Amniotic stem cell (primary cell): ENCODE data around the gene GLP1R.

Experiments used
- DNase-seq: peaks from one replicate; lab custom pipeline; 2025; lab: John Stamatoyannopoulos, UW

Gene GLP1R

DNA sequence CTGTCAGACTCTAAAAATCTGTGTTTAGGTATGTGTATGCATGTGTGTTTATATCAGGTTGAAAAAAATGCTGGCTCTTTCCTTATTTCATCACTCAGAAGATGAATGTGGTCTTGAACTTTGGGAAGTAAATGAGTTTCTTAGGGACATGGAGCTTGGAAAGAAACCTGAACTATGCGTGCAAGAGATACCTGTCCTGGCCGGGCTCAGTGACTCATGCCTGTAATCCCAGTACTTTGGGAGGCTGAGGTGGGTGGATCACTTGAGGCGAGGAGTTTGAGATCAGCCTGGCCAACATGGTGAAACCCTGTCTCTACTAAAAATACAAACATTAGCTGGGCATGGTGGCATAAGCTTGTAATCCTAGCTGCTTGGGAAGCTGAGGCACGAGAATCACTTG is 4.4 kb upstream of the GLP1R start:
- DNase-seq, result no peak

DNA sequence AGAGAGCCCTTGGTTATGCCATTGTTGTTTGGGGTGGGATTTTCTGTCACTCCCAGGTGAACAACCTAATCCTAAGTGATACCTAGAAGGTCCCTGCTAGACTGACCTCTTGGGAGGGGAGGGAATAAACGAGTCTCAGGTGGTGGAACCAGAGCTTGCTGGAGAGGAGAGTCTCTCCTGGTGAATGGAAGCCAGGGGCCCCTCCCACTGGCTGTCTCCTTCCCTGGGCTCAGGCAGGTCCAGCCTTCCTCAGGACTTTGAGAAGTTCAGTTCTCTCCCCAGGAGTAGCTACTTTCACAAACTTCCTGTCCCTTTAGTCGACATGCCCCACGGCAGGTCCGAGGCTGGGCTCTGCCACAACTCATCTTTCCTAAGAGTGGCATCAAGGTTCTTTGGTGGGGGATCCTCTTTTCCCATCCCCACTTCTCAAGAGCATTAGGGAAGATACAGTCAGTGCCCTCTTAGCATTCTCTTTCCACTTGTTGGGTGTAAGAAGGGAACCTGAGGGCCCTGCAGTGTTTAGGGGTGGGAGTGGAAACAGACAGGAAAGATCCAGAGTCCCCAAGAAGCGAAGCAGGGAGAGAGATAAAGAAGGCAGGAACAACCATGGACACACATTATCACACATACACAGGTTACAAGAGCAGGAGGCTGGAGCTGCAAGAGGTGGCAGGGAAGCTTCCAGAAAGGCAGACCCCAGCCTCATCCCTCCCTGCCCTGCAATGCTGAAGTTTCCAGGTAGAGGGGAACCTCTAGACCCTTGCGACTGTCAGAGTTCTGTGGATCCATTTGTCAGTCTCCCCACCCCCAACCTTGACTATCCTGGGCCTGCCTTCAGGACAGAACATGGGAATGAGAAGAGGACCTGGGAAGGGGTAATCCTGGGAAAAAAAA is 900 bp upstream of the GLP1R start:
- no peak for DNase-seq

- no peak for DNase-seq
Observed at GRCh38 chr6:39049575-39050283, 1.1 kb downstream of the GLP1R start.

DNA sequence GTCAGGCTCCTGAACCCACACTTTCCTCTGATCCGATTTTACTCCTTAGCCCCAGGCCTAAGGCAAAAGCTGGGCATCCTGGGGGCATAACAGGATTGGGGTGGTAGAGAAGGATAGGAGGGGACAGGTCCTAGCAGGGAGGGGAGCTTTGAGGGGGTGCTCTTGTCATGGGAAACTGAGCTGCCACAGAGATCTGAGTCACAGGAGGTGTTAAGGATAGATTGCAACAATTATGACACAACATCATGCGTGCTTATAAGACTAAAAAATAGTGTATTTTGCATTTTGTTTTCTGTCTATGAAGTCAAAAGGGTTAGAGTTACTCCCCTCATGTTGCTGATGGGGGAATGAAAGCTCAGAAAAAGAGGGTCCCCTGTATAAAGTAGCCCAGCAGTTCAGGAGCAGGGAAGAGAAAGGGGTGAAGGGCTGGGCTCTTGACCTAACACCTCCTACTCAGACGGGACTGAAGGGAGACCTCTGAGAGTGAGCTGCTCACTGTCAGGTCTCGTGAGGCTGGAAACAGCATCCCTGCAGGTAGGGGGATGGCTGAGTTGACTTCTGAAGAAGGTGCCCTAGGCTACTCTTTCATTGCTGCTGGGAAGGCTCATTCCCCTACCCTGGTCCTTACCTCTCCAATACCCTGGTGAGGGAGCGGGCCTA is 2.0 kb downstream of the GLP1R start:
- no peak for DNase-seq

DNA sequence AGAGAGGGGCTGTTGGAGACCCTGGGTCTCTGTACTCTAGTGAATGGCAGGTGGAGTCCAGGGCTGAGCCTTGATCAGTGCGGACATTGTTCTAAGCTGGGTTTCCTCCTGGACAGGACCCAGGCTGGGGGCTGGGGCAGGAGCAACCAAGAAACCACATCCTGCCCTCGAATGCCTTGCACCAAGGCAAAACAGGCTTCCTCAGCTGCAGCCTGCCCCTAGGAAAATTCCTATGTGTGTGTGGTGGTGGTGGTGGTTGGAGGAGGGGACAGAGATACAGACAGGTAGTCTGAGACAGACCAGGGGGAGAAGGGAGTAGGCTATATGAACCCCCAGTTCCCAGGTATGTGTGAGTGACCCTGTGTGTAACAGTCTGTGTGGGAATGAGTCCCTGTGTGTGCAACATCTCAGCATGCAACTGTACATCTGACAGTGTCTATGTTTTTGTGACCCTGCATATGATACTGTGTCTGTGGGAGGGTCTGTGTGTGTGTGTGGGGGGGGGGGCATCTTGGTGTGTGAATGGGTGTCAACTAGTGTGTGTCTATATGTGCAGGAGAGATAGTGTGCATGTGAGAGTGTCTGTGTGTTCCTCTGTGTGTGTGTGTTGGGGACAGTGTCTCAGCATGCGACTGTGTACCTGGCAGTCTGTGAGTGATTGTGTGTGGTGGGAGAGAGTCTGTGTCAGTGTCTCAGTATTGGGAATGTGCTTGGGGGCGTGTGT is 3.0 kb downstream of the GLP1R start:
- DNase-seq, result no peak

- no peak for DNase-seq
Observed at GRCh38 chr6:39053016-39053624, 4.5 kb downstream of the GLP1R start.

- no peak for DNase-seq
Observed at GRCh38 chr6:39053854-39054576, 5.4 kb downstream of the GLP1R start.

DNA sequence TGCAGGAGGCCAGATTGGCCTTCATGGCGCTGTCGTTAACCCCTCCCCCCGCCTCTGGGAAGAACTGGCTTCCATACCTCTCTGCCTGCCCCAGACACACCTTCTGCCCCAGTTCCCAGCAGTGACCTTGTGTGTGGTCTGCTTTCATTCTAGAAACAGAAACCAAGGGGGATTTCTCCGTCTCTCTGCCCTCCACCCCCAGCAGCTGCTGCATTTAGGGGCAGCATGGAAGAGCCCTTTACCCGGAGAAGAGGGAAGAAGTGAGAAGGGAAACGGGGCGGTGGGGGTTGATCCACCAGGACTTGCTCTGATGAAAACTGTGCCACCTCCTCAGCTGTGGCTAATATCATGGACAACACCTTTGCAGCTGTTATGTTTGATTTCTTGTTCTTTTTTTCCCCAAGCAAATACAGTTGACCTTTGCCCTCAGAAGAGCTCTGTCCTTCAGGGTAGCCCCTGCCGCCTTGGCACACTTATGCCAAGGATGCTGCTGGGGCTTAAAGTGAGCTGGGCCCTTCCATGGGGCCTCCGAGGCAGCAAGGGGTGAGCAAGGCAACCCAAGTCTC is 6.1 kb downstream of the GLP1R start:
- DNase-seq, result no peak

DNA sequence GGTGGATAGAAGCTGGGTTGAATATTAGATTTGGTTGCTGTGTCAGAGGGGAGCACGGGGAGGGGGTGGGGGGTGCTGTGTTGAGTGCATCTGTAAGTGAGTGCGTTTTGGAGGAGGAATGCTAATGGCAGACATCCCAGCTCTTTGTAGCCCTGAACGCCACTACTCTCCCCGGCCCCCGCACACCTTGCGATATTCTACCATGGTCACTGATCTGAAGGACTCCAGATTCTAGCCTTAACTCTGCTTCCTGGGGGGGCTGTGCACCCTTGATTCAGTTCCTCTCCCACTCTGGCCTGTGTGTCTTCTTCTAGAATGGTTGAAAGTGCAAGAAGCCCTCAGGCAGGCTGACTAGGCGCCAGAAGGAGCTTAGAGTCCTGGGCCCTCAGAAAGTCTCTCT is 7.1 kb downstream of the GLP1R start:
- no peak for DNase-seq

DNA sequence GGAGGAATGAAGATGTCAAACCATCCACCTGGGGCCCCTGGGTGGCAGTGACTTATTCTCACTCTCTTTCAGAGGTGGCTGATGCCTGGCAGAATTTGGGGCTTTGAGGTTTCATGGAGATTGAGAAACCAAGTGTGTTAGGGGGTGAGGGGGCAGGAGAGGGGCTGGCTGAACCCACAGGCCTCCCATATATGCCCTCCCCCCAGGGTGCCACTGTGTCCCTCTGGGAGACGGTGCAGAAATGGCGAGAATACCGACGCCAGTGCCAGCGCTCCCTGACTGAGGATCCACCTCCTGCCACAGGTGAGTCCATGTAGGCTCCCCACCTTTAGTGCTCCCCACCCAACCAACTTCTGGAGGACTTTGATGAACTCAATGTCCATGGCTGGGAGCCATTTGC is 7.6 kb downstream of the GLP1R start:
- DNase-seq, result no peak

DNA sequence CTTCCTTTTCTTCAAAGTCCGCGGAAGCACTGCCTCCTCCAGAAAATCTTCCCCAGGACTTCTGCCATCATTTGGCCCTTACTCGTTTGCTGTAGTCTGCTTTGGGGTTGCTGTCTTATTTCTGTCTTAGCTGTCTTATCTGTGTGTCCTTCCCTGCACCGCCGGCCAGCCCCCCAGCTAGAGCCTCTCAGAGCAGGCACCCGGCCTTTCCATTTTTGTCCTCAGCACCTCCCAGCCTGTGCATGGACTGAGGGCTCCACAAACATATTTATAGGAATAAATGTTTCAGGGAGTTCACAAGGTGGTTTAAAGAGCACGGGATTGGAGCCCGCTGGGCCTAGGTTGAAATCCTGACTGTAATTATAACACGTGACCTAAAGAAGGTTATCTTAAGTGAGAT is 8.1 kb downstream of the GLP1R start:
- no peak for DNase-seq

DNA sequence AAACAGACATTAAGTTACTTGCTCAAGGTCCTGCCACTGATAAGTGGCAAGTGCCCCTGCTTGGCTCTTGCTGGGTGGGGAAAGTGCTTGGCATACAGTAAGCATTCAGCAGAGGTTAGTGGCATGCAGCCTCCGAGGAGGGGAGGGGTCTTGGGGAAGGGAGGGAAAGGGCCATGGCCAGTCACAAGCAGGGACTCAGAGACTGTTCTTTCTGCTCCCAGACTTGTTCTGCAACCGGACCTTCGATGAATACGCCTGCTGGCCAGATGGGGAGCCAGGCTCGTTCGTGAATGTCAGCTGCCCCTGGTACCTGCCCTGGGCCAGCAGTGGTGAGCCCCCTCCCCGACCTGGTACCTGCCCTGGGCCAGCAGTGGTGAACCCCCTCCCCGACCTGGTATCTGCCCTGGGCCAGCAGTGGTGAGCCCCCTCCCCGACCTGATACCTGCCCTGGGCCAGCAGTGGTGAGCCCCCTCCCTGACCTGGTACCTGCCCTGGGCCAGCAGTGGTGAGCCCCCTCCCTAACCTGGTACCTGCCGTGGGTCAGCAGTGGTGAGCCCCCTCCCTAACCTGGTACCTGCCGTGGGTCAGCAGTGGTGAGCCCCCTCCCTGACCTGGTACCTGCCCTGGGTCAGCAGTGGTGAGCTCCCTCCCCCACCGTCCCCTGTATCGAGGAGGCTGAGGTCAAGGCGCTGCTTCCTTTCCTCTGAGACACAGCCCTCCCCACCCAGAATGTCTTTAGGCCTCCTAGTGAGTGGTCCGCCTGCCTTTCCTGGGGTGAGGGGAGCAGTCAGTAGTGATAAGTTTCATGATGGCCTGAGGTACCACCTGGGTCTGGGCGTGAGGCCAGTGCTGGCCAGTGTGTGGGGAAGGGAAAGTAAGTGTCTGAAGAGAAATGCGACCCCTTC is 8.9 kb downstream of the GLP1R start:
- no peak for DNase-seq

- no peak for DNase-seq
Observed at GRCh38 chr6:39058471-39059147, 10.0 kb downstream of the GLP1R start.

DNA sequence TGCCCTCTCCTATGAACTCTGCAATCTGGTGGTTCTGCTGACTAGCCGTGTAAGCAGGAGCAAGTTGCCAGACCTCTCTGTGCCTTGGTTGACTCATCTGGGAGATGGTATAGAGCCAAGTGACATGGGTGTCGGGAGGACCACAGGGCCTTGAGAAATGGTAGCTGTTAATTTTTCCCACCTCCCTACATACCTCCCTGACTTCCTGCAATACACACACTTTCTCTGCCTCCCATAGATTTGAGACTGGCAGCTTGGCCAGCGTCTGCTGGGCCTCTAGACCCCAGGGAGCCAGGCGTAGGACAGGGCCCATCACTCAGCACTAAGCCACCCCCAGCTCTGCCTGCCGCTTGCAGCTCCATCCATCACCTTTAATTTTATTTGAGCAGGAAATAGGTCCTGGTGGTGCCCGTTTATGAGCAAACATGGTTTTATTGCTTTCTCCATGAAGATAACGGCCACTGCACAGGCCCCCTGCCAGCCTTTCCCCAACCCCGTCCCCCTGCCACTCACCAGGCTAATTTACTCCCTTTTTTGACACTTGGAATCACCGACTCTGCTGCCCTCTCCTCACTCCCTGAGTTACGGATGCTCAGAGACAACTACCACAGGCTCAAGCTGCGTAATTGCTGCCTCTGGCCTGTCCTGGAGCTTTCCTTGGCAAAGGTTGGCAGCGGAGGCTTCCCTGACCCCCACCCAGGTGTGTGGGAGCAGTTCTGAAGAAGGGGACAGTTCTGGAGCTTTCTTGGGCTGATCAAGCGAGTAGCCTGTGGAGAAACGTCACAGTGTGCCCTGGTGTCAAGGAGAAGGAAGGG is 11.1 kb downstream of the GLP1R start:
- no peak for DNase-seq

DNA sequence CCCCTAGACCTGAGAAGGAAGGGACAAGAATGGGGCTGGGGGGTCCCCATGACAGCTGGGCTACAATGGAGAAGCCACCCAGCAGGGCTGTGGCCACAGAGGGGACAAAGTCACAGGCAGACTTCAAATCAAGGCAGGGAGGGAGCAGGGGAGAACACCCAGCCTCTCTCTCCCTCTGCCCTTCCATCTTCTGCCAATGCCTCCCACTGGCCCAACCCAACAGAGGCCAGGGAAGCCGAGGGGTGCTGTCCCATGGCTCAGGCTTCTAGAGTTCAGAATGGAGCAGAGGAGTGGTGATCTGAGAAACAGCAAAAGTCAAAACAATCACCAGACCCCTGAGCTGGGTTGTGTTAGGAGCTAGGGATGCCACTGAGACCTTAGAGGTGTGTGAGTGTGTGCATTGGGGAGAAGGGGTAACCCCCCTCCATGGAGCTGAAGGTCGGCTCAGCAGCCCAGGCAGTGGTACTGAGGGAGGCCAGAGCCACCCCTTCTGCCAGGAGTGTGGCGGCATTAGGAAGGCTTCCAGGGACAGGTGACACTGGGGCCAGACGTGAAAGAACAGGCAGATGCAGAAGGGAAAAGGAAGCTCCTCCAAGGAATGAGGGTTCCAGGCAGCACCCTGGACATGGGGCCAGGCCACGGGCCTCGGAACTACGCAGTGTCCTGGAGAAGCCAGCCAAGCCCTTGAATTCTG is 12.0 kb downstream of the GLP1R start:
- no peak for DNase-seq

DNA sequence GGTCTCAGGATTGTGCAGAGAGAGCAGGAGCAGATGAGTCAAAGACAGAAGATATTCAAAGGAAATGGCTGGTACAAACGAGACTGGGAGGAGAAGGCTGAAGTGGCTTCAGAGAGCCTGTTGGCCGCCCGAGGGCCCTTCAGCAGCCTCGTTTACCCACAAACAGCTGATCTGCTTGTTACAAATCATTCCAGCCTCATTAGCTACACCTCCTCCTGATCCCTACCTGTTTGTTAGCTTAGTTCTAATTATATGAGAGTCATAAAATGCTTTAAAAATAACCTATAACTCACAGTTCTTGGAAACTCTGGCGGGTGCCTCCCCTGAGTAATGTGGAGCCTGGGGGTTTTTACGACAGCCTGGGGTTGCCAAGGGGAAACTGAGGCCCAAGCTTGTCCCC is 12.6 kb downstream of the GLP1R start:
- no peak for DNase-seq

DNA sequence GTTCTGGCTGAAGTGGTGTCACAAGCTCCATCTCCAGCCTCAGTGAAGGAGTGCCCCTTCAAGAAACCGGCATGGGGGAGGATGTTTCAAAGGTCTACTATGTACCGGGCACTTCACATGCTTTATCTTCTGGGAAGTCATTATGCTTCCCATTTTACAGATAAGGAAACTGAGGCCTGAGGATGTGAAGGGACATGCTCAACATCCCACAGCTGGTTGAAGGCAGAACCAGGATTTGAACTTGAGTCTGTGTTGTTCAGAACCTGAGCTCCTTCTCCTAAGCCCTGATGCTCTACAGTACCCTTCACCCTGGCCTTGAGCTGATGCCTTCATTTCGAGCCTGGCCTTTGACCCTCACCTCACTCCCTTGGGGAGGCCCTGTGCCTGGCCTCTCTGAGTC is 13.0 kb downstream of the GLP1R start:
- no peak for DNase-seq
